LoVo (cell line): ENCODE data around the gene TFPI2.

Source experiments
- DNase-seq: peaks from one replicate; pipeline ENCODE4 v3.0.0-alpha.2; 2016; ENCODE audit warnings: low spot score

TFPI2 gene

GRCh38 chr7:93906267-93906666, 15.7 kb upstream of the TFPI2 start, which contains the start of gene GNGT1:
Gene GNGT1, plus strand, starts transcription at chr7:93906567. Its CDS starts 180 bp downstream, at chr7:93906747.
- no peak for DNase-seq

- DNase-seq = no peak
These were observed 12.3 kb upstream of the TFPI2 start for GRCh38 chr7:93902777-93903423.

GRCh38 chr7:93897680-93898079, 7.1 kb upstream of the TFPI2 start:
- DNase-seq = peak; percentile 24

- no peak for DNase-seq
These were observed 5.5 kb upstream of the TFPI2 start for GRCh38 chr7:93895859-93896600.

- no peak for DNase-seq
These were observed 4.5 kb upstream of the TFPI2 start for GRCh38 chr7:93894966-93895640.

- no peak for DNase-seq
These were observed 3.9 kb upstream of the TFPI2 start for GRCh38 chr7:93894426-93894825.

- DNase-seq = no peak
These were observed 501 bp downstream of the TFPI2 start for GRCh38 chr7:93890041-93890463.

GRCh38 chr7:93889261-93889660, 1.3 kb downstream of the TFPI2 start:
- no peak for DNase-seq

- DNase-seq = no peak
These were observed 6.0 kb downstream of the TFPI2 start for GRCh38 chr7:93884541-93884940.

GRCh38 chr7:93883917-93884345, 6.6 kb downstream of the TFPI2 start:
- no peak for DNase-seq

- DNase-seq = no peak
These were observed 7.3 kb downstream of the TFPI2 start for GRCh38 chr7:93883078-93883916.

- no peak for DNase-seq
These were observed 8.1 kb downstream of the TFPI2 start for GRCh38 chr7:93882468-93882867.

- DNase-seq = no peak
These were observed 11.2 kb downstream of the TFPI2 start for GRCh38 chr7:93879356-93879755.

GRCh38 chr7:93877742-93878141, 12.8 kb downstream of the TFPI2 start:
- DNase-seq = no peak

GRCh38 chr7:93873998-93874574, 16.5 kb downstream of the TFPI2 start:
- DNase-seq = no peak

GRCh38 chr7:93866886-93867285, 23.7 kb downstream of the TFPI2 start:
- no peak for DNase-seq

- DNase-seq = no peak
These were observed 27.9 kb downstream of the TFPI2 start for GRCh38 chr7:93862651-93863050.

- DNase-seq = no peak
These were observed 29.1 kb downstream of the TFPI2 start for GRCh38 chr7:93861325-93861949.

- no peak for DNase-seq
These were observed 30.3 kb downstream of the TFPI2 start for GRCh38 chr7:93860261-93860660.

GRCh38 chr7:93858857-93859256, 31.7 kb downstream of the TFPI2 start:
- no peak for DNase-seq

GRCh38 chr7:93856323-93856722, 34.2 kb downstream of the TFPI2 start:
- no peak for DNase-seq
